Loucy (cell line): ENCODE data around the gene C11orf65.

Experiments
- H2AFZ ChIP-seq: fragments of 200-600 bp; sonication (generic); 2 replicates; pipeline ENCODE4 v1.6.0; 2016; ENCODE audit warnings: antibody characterized with exemption, mild to moderate bottlenecking, low read length, moderate library complexity
- H3F3A ChIP-seq: fragments of 200-600 bp; 2 replicates; pipeline ENCODE4 v1.6.0; 2016; ENCODE audit warnings: antibody characterized with exemption, low read depth, mild to moderate bottlenecking
- H3K27me3 ChIP-seq: fragments of 200-600 bp; sonication (generic); 2 replicates; pipeline ENCODE4 v1.6.1; 2014; ENCODE audit warnings: low read length, mild to moderate bottlenecking; ENCODE audit not compliant: insufficient read depth, poor library complexity, severe bottlenecking
- H3K36me3 ChIP-seq: fragments of 200-600 bp; sonication (generic); 2 replicates; pipeline ENCODE4 v1.6.1; 2016; ENCODE audit warnings: low read length; ENCODE audit not compliant: insufficient read depth
- H3K4me1 ChIP-seq: fragments of 200-600 bp; sonication (generic); 2 replicates; pipeline ENCODE4 v1.5.1; 2014; ENCODE audit warnings: low read length, mild to moderate bottlenecking; ENCODE audit not compliant: insufficient read depth, poor library complexity, severe bottlenecking
- H3K4me2 ChIP-seq: fragments of 200-600 bp; sonication (generic); 2 replicates; pipeline ENCODE4 v1.6.0; 2014; ENCODE audit warnings: antibody characterized with exemption, low read length, low read depth, mild to moderate bottlenecking; ENCODE audit not compliant: poor library complexity, severe bottlenecking
- H3K4me3 ChIP-seq: fragments of 200-600 bp; sonication (generic); 2 replicates; pipeline ENCODE4 v1.5.1; 2014; ENCODE audit warnings: low read length, mild to moderate bottlenecking, mixed read lengths; ENCODE audit not compliant: poor library complexity, severe bottlenecking
- H3K79me2 ChIP-seq: fragments of 200-600 bp; sonication (generic); 2 replicates; pipeline ENCODE4 v1.6.1; 2014; ENCODE audit warnings: low read length; ENCODE audit not compliant: insufficient read depth
- H3K9ac ChIP-seq: fragments of 200-600 bp; sonication (generic); 2 replicates; pipeline ENCODE4 v1.6.0; 2014; ENCODE audit warnings: mild to moderate bottlenecking, low read depth, low read length, moderate library complexity; ENCODE audit not compliant: poor library complexity, severe bottlenecking
- H3K9me2 ChIP-seq: fragments of 200-600 bp; sonication (generic); replicated peaks from 2 replicates; pipeline ENCODE4 v1.6.1; 2016; ENCODE audit warnings: low read depth, low read length, mixed read lengths
- H3K9me3 ChIP-seq: fragments of 200-600 bp; sonication (generic); 2 replicates; pipeline ENCODE4 v1.6.1; 2014; ENCODE audit warnings: mild to moderate bottlenecking, antibody characterized with exemption, low read length, low read depth; ENCODE audit not compliant: insufficient read depth
- H4K20me1 ChIP-seq: fragments of 200-600 bp; sonication (generic); 2 replicates; pipeline ENCODE4 v1.6.0; 2014; ENCODE audit warnings: antibody characterized with exemption, low read length, mild to moderate bottlenecking; ENCODE audit not compliant: insufficient read depth, poor library complexity, severe bottlenecking
- EZH2phosphoT487 ChIP-seq: fragments of 200-600 bp; IDR thresholded peaks from 2 replicates; pipeline ENCODE4 v1.6.1; 2018; ENCODE audit warnings: antibody characterized with exemption, mild to moderate bottlenecking, moderate library complexity, borderline replicate concordance
- TF ChIP-seq, protein P1 (sequence below): fragments of 200-600 bp; sonication (generic); conservative IDR thresholded peaks from 2 replicates; pipeline ENCODE4 v1.5.1; 2014; ENCODE audit warnings: mild to moderate bottlenecking, antibody characterized with exemption, low read length

The C11orf65 gene

GRCh38 chr11:108405706-108406105 lies 61.6 kb downstream of the C11orf65 start:
- Histone ChIP-seq H3K9ac (no peak overlapping the region), H3K9me3 (no peaks in the 10 kb centered on the region), H3K79me2 (no peaks in the 10 kb centered on the region), H2AFZ (no peak overlapping the region), H3K4me1 (no peaks in the 10 kb centered on the region), H4K20me1 (no peaks in the 10 kb centered on the region), H3K4me2 (no peak overlapping the region), H3K27me3 (no peaks in the 10 kb centered on the region), H3K36me3 (no peaks in the 10 kb centered on the region), H3K4me3 (no peak overlapping the region), H3K9me2 (no peaks in the 10 kb centered on the region), H3F3A (no peaks in the 10 kb centered on the region)
- TF ChIP-seq, protein P1, sequence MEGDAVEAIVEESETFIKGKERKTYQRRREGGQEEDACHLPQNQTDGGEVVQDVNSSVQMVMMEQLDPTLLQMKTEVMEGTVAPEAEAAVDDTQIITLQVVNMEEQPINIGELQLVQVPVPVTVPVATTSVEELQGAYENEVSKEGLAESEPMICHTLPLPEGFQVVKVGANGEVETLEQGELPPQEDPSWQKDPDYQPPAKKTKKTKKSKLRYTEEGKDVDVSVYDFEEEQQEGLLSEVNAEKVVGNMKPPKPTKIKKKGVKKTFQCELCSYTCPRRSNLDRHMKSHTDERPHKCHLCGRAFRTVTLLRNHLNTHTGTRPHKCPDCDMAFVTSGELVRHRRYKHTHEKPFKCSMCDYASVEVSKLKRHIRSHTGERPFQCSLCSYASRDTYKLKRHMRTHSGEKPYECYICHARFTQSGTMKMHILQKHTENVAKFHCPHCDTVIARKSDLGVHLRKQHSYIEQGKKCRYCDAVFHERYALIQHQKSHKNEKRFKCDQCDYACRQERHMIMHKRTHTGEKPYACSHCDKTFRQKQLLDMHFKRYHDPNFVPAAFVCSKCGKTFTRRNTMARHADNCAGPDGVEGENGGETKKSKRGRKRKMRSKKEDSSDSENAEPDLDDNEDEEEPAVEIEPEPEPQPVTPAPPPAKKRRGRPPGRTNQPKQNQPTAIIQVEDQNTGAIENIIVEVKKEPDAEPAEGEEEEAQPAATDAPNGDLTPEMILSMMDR: no peak
- TF ChIP-seq EZH2phosphoT487: no peak

- Histone ChIP-seq H3K9me2 (no peaks in the 10 kb centered on the region), H3K27me3 (no peaks in the 10 kb centered on the region), H2AFZ (no peak overlapping the region), H3K9me3 (no peaks in the 10 kb centered on the region), H3K4me1 (no peaks in the 10 kb centered on the region), H3K36me3 (no peaks in the 10 kb centered on the region), H3K79me2 (no peaks in the 10 kb centered on the region), H3K4me2 (no peak overlapping the region), H4K20me1 (no peaks in the 10 kb centered on the region), H3K9ac (no peak overlapping the region), H3F3A (no peaks in the 10 kb centered on the region), H3K4me3 (no peak overlapping the region)
- TF ChIP-seq, protein P1: no peak
- no peak for TF ChIP-seq EZH2phosphoT487
These were observed 64.3 kb downstream of the C11orf65 start for GRCh38 chr11:108403052-108403451.

DNA sequence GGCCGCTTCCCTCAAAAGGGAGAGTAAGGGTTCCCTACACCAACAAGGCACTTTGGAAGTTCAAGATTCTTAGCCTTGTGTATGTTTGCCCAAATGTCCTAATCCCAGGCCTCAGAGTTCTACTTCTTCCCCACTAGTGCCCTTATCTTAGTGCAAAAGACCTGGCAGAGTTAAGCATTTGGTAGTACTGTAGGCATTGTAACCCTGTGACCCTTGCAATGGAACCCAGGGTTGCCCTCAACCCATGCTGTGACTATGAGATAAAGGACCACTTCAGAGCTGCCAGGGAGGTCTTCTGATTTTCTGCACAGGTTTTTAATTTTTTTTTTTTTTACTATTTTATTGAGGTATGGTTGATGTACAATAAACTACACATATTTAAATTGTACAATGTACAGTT lies 65.1 kb downstream of the C11orf65 start:
- H3K9ac ChIP-seq: no peak overlapping the region
- no peaks in the 10 kb centered on the region for H3K27me3 ChIP-seq
- H3K4me2 ChIP-seq: no peak overlapping the region
- no peaks in the 10 kb centered on the region for H3K9me3 ChIP-seq
- H3K4me3 ChIP-seq: no peak overlapping the region
- H3K36me3 ChIP-seq: no peaks in the 10 kb centered on the region
- no peak overlapping the region for H2AFZ ChIP-seq
- H4K20me1 ChIP-seq: no peaks in the 10 kb centered on the region
- no peaks in the 10 kb centered on the region for H3F3A ChIP-seq
- no peaks in the 10 kb centered on the region for H3K4me1 ChIP-seq
- no peaks in the 10 kb centered on the region for H3K9me2 ChIP-seq
- TF ChIP-seq, protein P1: no peak
- no peak for TF ChIP-seq EZH2phosphoT487
- no peaks in the 10 kb centered on the region for H3K79me2 ChIP-seq
